NCI-H345 treated with DMSO at 0.1 percent for 48 hours (cell line): Measurements from ENCODE around the gene CMYA5.
"Not testable (repeated sequence)": the region's sequence is repeated elsewhere in the genome, so short reads cannot be mapped to it uniquely, and the experiment has no call there.

Experiments
- DNase-seq: peaks from one replicate; lab custom pipeline; 2025; ENCODE audit not compliant: unreplicated experiment; lab: John Stamatoyannopoulos, UW

CMYA5 gene

DNA sequence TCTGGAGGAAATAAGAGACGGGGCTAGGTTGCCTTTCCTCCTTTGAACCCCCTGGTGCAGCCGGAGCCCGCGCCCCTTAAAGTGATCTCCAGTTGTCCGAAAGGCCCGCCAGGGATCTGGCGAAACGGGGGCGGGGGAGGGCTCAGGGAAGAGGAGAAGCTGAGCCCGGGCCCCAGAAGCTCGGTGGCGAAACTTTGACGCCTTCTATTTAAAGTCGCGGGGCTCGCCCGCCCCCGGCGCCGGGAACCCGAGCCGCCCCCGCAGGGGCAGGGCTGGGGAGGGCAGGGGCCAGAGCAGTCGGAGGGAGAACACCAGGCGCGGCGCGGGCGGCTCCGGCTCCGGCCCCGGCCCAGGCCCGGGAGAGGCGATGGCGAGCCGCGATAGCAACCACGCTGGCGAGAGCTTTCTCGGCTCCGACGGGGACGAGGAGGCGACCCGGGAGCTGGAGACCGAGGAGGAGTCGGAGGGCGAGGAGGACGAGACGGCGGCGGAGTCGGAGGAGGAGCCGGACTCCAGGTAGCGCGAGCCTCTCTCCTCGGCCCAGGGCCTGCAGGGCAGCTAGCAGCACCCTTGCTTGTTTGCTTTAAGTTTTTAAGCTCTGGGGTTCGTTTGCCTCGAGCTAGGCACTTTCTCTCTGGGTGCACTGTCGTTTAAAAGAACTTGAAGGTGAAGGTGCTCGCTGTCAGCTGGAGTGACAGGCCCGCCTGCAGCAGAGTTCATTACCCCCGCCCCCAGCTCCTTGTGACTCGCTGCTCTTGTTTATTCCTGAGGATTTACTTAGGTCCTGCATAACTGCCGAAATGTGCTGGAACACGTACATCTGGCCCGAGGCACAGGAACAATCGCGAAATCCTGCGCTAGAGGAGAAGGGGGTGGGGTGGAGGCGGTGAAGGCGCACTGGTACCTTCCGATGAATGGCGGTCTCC, at the start of gene CMYA5:
TSS of gene CMYA5 (plus strand) at position 296 of the 926 bp plus-strand sequence. CDS start at position 368, 72 bp downstream.
- DNase-seq: no peak

DNA sequence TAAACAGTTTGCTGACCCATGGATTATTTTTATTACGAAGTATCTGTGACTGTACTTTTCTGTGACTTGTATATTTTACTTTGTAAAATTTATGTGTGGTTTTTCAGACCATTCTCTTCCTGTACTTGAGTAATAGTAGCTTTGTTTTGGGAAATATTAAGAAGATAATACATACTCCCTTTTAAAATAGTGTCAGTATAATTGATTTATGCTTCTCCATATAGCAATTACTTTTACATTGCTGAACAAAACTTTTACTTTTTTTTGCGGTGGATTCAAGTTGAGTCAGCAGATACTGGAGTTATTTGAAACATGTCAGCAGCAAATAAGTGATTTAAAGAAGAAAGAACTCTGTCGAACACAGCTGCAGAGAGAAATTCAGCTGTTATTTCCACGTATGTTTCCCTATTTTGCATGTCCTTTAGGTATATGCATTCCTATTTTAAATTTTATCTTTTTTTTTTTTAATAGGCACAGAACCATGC, 49.0 kb upstream of the CMYA5 start:
- no peak for DNase-seq

DNA sequence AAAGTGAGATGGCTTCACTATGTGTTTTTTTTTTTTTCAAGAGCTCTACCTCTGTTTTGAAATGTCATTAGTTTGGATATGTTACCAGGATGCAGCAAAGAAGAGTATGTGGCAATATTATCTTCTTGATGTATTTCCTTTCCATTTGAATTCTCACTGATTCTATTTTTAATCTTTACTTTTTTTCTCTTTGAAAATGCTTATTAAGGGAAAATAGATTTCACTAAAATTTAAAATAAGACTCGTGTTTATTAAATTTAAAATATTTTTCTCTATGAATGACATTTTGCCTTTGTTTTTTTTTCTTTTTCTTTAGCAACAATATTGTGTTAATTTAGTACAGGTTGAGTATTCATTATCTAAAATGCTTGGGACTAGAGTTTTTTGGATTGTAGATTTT, 48.2 kb upstream of the CMYA5 start:
- no peak for DNase-seq

DNA sequence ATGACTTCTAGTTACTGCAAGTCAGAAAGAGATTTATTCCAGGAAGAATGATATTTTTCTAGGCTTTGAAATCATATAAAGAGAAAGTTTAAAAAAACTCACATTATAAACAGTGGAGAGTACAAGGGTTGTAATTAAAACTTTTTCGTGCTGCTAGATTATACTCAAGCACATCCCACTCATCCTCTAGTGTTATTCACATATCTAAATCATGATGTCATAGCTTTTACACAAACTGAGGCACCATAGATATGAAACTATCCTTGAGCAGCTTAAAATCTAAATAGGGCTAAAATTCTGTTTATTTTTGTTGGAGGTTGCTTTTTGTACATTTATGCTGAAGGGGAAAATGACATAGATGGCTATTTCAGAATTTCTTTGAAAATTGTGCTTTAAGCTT, 47.4 kb upstream of the CMYA5 start:
- no peak for DNase-seq

DNA sequence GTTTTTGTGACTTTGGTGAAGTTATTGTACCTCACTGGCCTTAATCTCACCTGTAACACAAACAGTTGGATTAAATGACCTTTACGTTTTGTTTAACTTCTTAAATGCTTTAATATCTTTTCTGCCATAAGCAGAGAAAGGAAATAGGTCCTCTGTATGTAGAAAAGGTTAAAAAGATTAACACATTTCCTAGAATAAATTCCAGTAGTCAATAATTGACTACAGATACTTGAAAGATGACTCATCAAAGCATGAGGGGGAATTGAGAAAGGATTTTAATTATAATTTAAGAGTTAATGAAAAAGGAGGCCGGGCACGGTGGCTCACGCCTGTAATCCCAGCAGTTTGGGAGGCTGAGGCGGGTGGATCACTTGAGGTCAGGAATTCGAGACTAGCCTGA, 35.8 kb upstream of the CMYA5 start:
- no peak for DNase-seq

DNA sequence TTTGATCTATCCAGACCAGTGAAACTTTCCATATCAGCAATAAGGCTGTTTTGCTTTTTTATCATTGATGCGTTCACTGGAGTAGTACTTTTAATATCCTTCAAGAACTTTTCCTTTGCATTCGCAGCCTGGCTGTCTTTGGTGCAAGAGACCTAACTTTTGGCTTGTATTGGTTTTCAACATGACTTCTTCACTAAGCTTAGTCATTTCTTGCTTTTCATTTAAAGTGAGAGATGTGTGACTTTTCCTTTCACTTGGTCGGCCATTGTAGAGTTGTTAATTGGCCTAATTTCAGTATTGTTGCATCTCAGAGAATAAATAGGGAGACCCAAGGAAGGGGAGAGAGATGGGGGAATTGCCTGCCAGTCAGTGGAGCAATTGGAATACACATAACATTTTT, 26.4 kb upstream of the CMYA5 start:
- DNase-seq: no peak

DNA sequence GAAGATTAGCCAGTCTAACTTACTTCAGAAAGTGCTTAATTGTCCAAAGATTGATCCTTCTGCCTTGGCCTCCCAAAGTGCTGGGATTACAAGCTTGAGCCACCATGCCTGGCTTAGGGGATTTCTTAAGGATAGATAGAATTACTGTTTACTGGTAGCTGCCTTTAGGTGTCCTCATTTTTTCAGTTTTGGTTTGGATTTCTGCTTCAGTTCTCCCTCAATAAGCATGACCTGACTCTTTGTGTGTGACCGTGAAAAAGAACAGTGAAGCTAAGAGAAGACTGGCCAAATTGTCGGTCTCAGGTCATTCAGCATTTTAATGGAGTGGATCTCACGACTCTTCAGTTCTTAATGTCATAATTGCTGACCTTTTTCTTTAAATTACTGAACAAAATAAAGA, 22.9 kb upstream of the CMYA5 start:
- DNase-seq: no peak

DNA sequence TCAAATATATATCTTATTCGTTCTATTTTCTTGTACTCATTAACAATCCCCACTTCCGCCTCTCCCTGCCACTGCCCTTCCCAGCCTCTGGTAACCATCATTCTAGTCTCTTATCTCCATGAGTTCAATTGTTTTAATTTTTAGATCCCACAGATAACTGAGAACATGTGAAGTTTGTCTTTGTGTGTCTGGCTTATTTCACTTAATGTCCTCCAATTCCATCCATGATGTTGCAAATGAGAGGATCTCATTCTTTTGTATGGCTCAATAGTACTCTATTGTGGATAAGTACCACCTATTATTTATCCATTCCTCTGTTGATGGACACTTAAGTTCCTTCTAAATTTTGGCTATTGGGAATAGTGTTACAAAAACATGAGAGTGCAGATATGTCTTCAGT, 17.2 kb upstream of the CMYA5 start:
- no peak for DNase-seq

DNA sequence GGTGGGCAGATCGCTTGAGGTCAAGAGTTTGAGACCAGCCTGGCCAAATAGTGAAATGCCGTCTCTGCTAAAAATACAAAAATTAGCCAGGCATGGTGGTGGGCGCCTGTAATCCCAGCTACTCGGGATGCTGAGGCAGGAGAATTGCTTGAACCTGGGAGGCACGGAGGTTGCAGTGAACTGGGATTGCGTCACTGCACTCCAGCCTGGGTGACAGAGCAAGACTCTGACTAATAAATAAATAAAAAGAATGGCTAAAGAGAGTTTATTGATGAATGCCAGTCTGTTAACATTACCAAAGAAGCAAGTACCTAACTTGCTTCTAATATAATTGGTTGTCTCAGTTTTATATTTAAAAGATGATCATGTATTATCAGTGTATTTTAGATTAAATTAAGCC, 13.3 kb upstream of the CMYA5 start:
- DNase-seq: not testable (repeated sequence)

DNA sequence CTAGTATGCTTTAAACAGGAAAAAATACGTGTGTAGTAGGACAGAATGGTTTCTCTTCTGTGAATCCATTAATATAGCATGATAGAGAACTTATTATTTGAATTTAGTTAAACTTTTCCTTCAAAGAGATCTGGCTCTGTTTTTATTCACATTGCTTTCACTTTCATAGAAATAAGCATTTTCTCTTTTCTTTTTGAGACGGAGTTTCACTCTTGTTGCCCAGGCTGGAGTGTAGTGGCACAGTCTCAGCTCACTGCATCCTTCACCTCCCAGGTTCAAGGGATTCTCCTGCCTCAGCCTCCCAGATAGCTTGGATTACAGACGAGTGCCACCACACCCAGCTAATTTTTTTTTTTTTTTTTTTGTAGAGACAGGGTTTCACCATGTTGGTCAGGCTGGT, 7.5 kb upstream of the CMYA5 start:
- not testable (repeated sequence) for DNase-seq

DNA sequence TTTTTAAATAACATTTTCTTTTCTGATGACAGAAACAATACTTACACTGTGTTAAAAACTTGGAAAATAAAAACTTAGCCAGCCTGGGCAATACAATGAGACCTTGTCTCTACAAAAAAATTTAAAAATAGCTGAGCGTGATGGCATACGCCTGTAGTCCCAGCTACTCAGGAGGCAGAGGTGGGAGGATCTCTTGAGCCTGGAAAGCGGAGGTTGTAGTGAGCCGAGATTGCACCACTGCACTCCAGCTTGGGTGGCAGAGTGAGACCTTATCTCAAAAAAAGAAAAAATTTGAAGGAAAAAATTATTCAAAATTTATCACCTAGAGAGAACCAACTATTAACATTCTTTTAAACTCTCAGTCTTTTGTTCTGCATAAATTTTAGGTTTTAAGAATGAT, 4.9 kb upstream of the CMYA5 start:
- no peak for DNase-seq

DNA sequence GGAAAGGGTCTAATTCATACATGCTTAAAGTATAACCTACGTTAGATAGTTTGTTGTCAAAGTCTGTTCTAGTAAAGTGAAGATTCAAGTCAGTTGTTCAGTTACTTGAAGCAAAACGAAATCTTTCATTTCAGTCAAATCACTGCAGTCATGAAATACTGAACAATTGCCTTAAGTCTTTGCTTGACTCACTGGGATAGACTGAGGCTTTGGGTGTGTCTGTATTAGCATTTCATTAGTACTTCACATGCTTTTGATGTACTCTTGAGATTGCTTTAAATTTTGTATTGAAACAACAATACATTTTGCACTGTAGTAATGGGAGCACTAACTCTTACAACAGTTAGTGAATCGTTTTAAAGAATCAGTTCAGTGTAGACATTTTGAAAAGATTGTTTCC, 4.0 kb upstream of the CMYA5 start:
- no peak for DNase-seq

DNA sequence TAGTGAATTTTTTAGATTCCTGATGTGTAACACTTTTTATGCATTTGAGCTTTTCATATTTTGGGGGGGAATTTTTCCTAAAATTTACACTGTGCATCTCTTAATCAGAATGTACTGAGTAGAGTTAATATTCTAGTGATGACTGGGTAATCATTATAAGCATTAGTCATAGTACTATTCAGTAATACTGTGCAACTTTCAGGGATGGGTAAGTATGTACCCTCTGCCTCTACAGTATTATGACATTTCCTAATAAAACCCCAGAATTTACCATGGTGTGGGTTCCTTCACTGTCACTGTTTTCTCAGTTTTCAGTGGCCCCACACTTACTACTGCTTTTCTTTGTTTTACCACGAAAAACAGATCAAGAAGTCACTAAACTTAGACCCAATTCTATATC, 2.8 kb upstream of the CMYA5 start:
- DNase-seq: no peak

DNA sequence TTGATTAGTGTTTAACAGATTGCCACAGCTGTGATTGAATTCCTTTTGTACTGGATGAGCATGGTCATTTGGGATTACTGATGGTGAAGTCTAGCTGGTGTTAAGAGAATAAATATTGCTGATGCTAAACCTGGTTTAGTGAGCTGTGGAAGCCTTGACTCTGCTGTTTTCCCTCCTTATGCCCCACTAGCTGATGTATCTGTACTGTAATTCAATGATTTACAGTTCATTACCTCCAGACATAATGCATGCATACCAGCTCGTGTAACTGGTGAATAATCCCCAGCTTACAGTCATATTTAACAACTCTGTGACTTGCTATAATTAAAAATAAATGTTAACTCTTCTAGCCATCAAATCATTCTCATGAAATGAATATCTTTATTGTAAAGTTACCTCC, 1.7 kb upstream of the CMYA5 start:
- DNase-seq: no peak

DNA sequence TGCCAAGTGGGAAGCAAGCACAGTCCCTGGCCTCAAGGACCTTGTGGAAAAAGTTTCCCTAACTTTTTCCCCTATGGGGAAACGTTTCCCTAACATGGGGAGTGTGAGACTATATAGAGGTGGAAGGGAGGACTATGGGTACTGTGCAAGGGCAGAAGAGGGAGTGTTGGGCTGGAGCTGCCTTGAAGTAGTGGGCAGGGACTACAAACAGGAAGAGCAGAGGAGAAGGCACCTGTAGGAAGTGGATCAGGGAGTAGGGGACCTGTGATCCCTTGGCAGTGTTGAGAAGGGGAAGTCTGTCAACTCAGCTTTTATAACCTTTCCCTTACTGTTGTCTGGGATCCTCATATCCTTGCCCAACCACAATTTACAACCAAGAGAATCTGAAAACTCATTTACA, 1.4 kb downstream of the CMYA5 start:
- no peak for DNase-seq

DNA sequence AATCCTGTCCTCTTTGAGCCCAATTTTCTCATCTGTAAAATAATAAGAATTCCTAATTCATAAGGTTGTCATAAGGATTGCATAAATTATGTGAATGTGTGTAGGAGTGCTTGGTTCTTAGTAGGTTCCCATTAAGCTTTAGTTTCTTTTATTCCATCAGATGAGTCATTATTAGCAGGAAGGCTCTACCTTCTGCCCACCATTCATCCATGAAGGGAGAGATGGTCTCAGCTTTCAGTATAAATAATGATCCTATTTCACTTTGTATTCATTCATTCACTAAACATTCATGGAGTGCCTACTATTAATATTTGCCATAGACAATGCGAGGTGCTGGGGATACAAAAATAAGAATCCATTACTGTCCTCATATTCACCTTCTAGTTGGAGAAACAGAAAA, 3.0 kb downstream of the CMYA5 start:
- DNase-seq: no peak

DNA sequence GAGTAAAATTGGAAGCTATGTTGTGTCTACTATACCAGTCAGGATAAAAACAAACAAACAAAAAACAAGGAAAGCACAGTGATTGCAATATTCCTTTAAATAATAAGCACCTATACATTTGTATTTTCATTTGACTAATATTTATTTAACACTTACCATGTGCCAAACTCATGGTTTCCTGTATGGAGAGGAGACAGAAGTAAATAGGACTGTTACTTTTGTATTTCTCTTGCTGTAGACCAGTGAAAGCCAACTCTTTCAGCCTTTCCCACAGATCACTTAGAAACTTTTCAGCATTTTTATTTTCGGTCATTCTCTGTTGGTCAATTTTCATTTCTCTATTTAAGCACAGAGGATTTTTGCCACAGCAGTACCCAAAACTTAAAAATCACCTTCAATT, 4.5 kb downstream of the CMYA5 start:
- no peak for DNase-seq

DNA sequence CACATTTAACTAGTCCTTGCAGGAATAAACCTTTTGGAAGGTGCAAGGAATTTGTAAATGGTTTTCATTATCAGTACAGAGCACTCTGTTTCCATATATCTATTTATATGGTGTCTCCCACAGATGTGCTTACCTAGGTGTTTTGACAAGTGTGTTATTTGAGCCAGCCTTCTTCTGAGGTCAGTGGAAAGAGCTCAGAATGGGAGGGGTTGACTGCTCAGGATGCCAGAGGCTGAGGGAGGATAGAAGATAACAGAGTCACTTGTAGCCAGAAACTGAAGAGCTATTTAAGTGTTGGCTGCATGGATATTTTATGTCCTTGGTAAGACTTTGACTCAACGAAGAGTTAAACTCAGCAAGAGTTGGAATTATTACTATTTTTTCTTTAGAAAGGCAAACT, 5.0 kb downstream of the CMYA5 start:
- DNase-seq: no peak

DNA sequence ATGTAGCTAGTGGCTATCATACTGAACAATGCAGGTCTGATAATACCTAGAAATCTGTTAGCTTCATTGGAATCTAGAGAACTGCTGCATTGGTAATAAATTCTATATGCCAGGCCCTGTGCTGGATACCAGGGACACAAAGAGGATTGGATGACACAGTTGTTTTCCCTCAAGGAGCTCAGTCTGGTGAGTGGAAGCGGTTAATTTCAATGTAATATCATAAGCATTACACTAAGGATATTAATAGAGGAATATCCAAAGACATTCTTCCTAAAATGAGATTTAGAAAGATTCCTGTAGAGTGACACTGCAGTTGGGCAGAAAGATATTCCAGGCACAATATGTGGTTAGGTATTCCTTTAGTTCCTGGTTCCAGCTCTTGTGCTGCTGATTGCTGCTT, 5.9 kb downstream of the CMYA5 start:
- no peak for DNase-seq

DNA sequence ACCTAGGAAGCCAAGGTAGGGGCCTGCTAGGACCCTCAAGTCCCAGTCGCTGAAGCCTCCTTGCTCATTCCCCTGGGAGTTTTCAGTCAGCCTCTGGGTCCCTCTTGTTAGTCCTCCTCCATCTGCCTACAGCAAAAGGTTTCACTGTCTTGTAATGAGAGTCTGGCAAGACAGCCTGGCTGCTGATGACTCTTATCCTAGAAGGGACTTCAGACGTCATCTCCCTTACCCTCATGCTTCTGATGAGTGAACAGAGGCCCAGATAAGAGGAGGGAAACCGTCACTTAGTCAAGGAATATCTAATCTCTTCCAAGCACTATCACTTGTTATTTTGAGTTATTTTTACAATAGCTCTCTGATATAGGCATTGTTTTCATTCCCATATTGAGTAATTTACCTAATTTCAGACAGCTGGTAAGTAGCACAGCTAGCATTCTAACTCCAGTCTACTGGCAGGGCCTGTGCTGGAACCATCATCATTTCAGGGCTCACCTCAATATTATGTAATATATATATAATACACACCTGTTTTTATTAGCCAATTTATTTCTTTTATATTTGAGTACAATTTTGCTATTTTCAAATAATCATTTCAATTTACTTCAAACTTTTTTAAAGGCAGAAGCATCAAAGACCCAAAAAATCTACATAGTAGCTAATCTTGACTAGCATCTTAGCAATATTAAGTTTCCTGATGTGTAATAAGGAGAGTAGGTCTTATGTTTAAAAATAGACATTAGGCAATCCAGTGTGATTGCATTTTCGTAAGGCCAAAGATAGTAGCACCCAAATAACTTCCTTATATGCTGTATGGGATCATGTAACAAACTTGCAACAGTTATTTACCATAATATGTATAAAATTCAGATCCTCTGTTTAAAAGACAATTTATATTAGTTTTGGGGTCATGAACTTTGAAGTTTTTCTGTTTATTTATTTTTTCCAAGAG, 7.9 kb downstream of the CMYA5 start:
- no peak for DNase-seq

DNA sequence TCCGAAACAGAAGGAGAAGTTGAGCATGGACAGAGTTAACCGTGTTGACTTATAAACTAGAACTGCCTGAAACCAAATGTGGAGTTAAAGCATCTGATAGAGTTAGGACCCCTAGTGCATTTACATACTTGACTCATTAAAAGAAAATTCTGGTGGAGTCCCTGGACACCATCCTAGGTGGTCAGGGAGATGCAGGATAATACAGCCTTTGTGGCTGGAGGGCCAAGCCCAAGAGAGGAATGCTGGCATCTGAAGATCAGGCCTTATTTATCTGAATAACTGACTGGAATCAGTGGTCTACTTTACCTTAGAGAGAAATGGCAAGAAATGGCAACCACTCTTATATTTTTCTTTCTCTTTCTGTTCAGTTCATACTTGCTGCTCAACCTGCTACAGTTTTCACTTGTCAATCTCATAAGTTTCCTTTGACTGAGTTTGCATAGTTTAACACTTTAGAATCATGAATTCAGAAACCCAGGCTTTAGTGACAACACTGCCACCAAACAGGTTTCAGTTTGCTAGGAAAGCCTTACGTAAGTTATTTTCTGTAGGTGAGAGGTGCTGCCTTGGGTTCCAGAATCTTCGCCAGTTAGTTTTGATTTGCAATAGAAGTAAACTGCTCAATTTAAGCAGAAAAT, 10.2 kb downstream of the CMYA5 start:
- DNase-seq: no peak
